IMR-90 (cell line): ENCODE data around the gene RPGRIP1L. TPM values are rescaled to one million over a fixed set of nuclear protein-coding genes. Genes with fewer than 3 reads are reported as not detected.
A peak's percentile ranks its signal among the peaks of the same experiment; 100 is the strongest.

Experiments used
- ATAC-seq: fragments of 200-7000 bp; cut with Tn5 transposase; 2 replicates; pipeline ENCODE4 v1.9.1; 2020; ENCODE audit warnings: low read depth, mild to moderate bottlenecking, moderate library complexity
- BruUV-seq: library from RNA; stranded (reverse); fragments of 400-500 nt; replicated peaks from 2 replicates; lab custom pipeline; 2021; lab: Mats Ljungman, UMichigan
- CTCF ChIA-PET: fragments of 300-600 bp; formaldehyde crosslinking; extraction: SDS; loops from one replicate; lab custom pipeline; 2021; ENCODE audit warnings: antibody characterized with exemption; lab: Yijun Ruan, JAX
- POLR2A ChIA-PET: fragments of 300-600 bp; sonication (Branson Sonifier 250); formaldehyde crosslinking; loops from one replicate; lab custom pipeline; 2022; ENCODE audit warnings: antibody characterized with exemption; ENCODE audit not compliant: unreplicated experiment; lab: Charles Lee
- DNase-seq: peaks from one replicate; pipeline ENCODE4 v3.0.0; 2013
- H2AFZ ChIP-seq: replicated peaks from 2 replicates; pipeline ENCODE3; 2013; ENCODE audit warnings: low read length, mild to moderate bottlenecking; ENCODE audit not compliant: poor library complexity
- H2AK5ac ChIP-seq: 2 replicates; pipeline ENCODE4 v1.6.1; 2013; ENCODE audit warnings: low read depth, low read length, inconsistent platforms
- H2AK9ac ChIP-seq: replicated peaks from 2 replicates; pipeline ENCODE3; 2013; ENCODE audit warnings: mild to moderate bottlenecking, low read depth, low read length, moderate library complexity; ENCODE audit not compliant: poor library complexity
- H2BK120ac ChIP-seq: 2 replicates; pipeline ENCODE4 v1.6.1; 2013; ENCODE audit warnings: low read depth, low read length, inconsistent platforms
- H2BK15ac ChIP-seq: 3 replicates; pipeline ENCODE4 v1.6.1; 2013; ENCODE audit warnings: low read depth, low read length, inconsistent platforms
- H2BK20ac ChIP-seq: 2 replicates; pipeline ENCODE4 v1.6.1; 2013; ENCODE audit warnings: low read depth, mild to moderate bottlenecking, inconsistent platforms, low read length, moderate library complexity
- H2BK5ac ChIP-seq: 2 replicates; pipeline ENCODE4 v1.6.1; 2013; ENCODE audit warnings: mild to moderate bottlenecking, low read depth, low read length, inconsistent platforms; ENCODE audit not compliant: poor library complexity, severe bottlenecking
- H3K14ac ChIP-seq: replicated peaks from 2 replicates; pipeline ENCODE4 v1.6.1; 2013; ENCODE audit warnings: low read depth, low read length, inconsistent platforms
- H3K18ac ChIP-seq: 2 replicates; pipeline ENCODE4 v1.6.1; 2013; ENCODE audit warnings: low read depth, low read length, control low read depth
- H3K23ac ChIP-seq: 2 replicates; pipeline ENCODE4 v1.6.1; 2013; ENCODE audit warnings: low read depth, low read length, inconsistent platforms
- H3K27ac ChIP-seq: 2 replicates; pipeline ENCODE4 v1.5.1; 2013; ENCODE audit warnings: mild to moderate bottlenecking, control low read depth, low read length; ENCODE audit not compliant: insufficient read depth
- H3K27me3 ChIP-seq: 2 replicates; pipeline ENCODE4 v1.6.1; 2013; ENCODE audit warnings: low read length; ENCODE audit not compliant: control insufficient read depth, insufficient read depth
- H3K36me3 ChIP-seq: 2 replicates; pipeline ENCODE4 v1.6.1; 2013; ENCODE audit warnings: low read length, mixed read lengths; ENCODE audit not compliant: control insufficient read depth, insufficient read depth
- H3K4ac ChIP-seq: 2 replicates; pipeline ENCODE4 v1.6.1; 2013; ENCODE audit warnings: low read depth, low read length, inconsistent platforms
- H3K4me1 ChIP-seq: 2 replicates; pipeline ENCODE4 v1.6.1; 2013; ENCODE audit warnings: low read length, mixed read lengths; ENCODE audit not compliant: control insufficient read depth, insufficient read depth
- H3K4me2 ChIP-seq: 2 replicates; pipeline ENCODE4 v1.6.1; 2013; ENCODE audit warnings: low read depth, mild to moderate bottlenecking, control low read depth, low read length, moderate library complexity
- H3K4me3 ChIP-seq: 2 replicates; pipeline ENCODE4 v1.5.1; 2013; ENCODE audit warnings: low read depth, mild to moderate bottlenecking, control low read depth, low read length, moderate library complexity; ENCODE audit not compliant: insufficient read depth
- H3K56ac ChIP-seq: 2 replicates; pipeline ENCODE4 v1.6.1; 2013; ENCODE audit warnings: low read length, inconsistent platforms; ENCODE audit not compliant: insufficient read depth; ENCODE audit errors: extremely low read depth
- H3K79me1 ChIP-seq, 2 experiments: 2 replicates each; pipeline ENCODE4 v1.6.1; 2013; ENCODE audit warnings: low read length in 2 of 2, inconsistent platforms in 1 of 2, low read depth in 1 of 2
- H3K9ac ChIP-seq: 2 replicates; pipeline ENCODE4 v1.6.1; 2013; ENCODE audit warnings: low read depth, low read length, control low read depth
- H3K9me1 ChIP-seq: 2 replicates; pipeline ENCODE4 v1.6.1; 2013; ENCODE audit warnings: low read length, inconsistent platforms; ENCODE audit not compliant: insufficient read depth
- H3K9me3 ChIP-seq: 2 replicates; pipeline ENCODE4 v1.6.1; 2013; ENCODE audit warnings: low read length; ENCODE audit not compliant: control insufficient read depth, insufficient read depth
- H4K20me1 ChIP-seq: 2 replicates; pipeline ENCODE4 v1.6.1; 2013; ENCODE audit warnings: low read length, inconsistent platforms; ENCODE audit not compliant: insufficient read depth
- H4K5ac ChIP-seq: 2 replicates; pipeline ENCODE4 v1.6.1; 2013; ENCODE audit warnings: mild to moderate bottlenecking, low read depth, low read length, control low read depth
- H4K8ac ChIP-seq, 2 experiments: 2 replicates each; pipeline ENCODE4 v1.6.1; 2013; ENCODE audit warnings: low read depth in 2 of 2, low read length in 2 of 2, control low read depth in 1 of 2, inconsistent platforms in 1 of 2
- H4K91ac ChIP-seq: 2 replicates; pipeline ENCODE4 v1.6.1; 2013; ENCODE audit warnings: low read depth, low read length, inconsistent platforms; ENCODE audit not compliant: insufficient read depth
- BHLHE40 ChIP-seq: fragments of 150-350 bp; IDR thresholded peaks from 2 replicates; pipeline ENCODE4 v1.6.1; 2016; ENCODE audit warnings: mild to moderate bottlenecking, low read depth, low read length
- CEBPB ChIP-seq: IDR thresholded peaks from 2 replicates; pipeline ENCODE4 v1.6.1; 2012; ENCODE audit warnings: low read depth, low read length, improper control_type of control experiment
- CHD1 ChIP-seq: IDR thresholded peaks from 2 replicates; pipeline ENCODE4 v1.6.1; 2012; ENCODE audit warnings: low read depth, low read length, improper control_type of control experiment
- CTCF ChIP-seq: conservative IDR thresholded peaks from 2 replicates; pipeline ENCODE4 v1.5.1; 2012; ENCODE audit warnings: mild to moderate bottlenecking, low read depth, low read length, improper control_type of control experiment
- ELK1 ChIP-seq: fragments of 150-350 bp; IDR thresholded peaks from 2 replicates; pipeline ENCODE4 v1.6.1; 2016; ENCODE audit warnings: low read depth, mild to moderate bottlenecking, low read length, moderate library complexity, borderline replicate concordance
- FOS ChIP-seq: fragments of 150-350 bp; IDR thresholded peaks from 2 replicates; pipeline ENCODE4 v1.6.1; 2016; ENCODE audit warnings: low read depth, low read length
- MAFK ChIP-seq: IDR thresholded peaks from 2 replicates; pipeline ENCODE4 v1.6.1; 2012; ENCODE audit warnings: low read depth, low read length, improper control_type of control experiment
- MAZ ChIP-seq: IDR thresholded peaks from 2 replicates; pipeline ENCODE4 v1.6.1; 2012; ENCODE audit warnings: low read depth, mild to moderate bottlenecking, low read length, improper control_type of control experiment, moderate library complexity, borderline replicate concordance
- MXI1 ChIP-seq: IDR thresholded peaks from 2 replicates; pipeline ENCODE4 v1.6.1; 2012; ENCODE audit warnings: low read depth, mild to moderate bottlenecking, low read length, moderate library complexity, borderline replicate concordance
- NFE2L2 ChIP-seq: fragments of 150-350 bp; IDR thresholded peaks from 2 replicates; pipeline ENCODE4 v1.6.1; 2016; ENCODE audit warnings: low read depth, mild to moderate bottlenecking, low read length
- POLR2A ChIP-seq: IDR thresholded peaks from 2 replicates; pipeline ENCODE4 v1.6.1; 2012; ENCODE audit warnings: mild to moderate bottlenecking, low read depth, low read length
- RAD21 ChIP-seq: IDR thresholded peaks from 2 replicates; pipeline ENCODE4 v1.6.1; 2012; ENCODE audit warnings: low read length, improper control_type of control experiment
- RCOR1 ChIP-seq: IDR thresholded peaks from 2 replicates; pipeline ENCODE4 v1.6.1; 2012; ENCODE audit warnings: mild to moderate bottlenecking, low read length, improper control_type of control experiment; ENCODE audit not compliant: insufficient replicate concordance
- RFX5 ChIP-seq: IDR thresholded peaks from 2 replicates; pipeline ENCODE4 v1.8.0; 2012; ENCODE audit warnings: low read depth, mild to moderate bottlenecking, low read length, moderate library complexity
- SMC3 ChIP-seq: fragments of 150-350 bp; IDR thresholded peaks from 2 replicates; pipeline ENCODE4 v1.6.1; 2016; ENCODE audit warnings: low read depth, mild to moderate bottlenecking, antibody characterized with exemption, low read length, moderate library complexity
- WGBS, 2 experiments: methylation state at CpG; one replicate each; pipeline versions ENCODE4 v1.1.5 to v1.1.7; 2013; ENCODE audit warnings: missing lambda C conversion rate in 2 of 2; ENCODE audit not compliant: insufficient read length in 1 of 2; ENCODE audit errors: extremely low coverage in 2 of 2; 5-methylcytosine and 5-hydroxymethylcytosine counted together
- dilution Hi-C: fragments of 300-500 bp; cut with HindIII; formaldehyde crosslinking; loops from one replicate; pipeline ENCODE4 v1.14.3; 2018; ENCODE audit warnings: low sequenced_read_pairs; ENCODE audit not compliant: unreplicated experiment
- in situ Hi-C: fragments of 300-500 bp; cut with MboI; formaldehyde crosslinking; loops from 3 replicates; pipeline ENCODE4 v1.14.3; 2019; ENCODE audit warnings: low sequenced_read_pairs, inconsistent platforms, mixed read lengths
- intact Hi-C: fragments of 100-400 bp; cut with micrococcal nuclease; formaldehyde crosslinking; loops from 2 replicates; pipeline ENCODE4 v1.10.0; 2022
- polyA plus RNA-seq, 3 experiments: library from polyadenylated mRNA; depleted of rRNA; stranded (reverse); fragments of >200 nt; gene quantifications; 2 replicates each; pipeline ENCODE4 v1.2.3, GENCODE V29; 2012; ENCODE audit warnings: low replicate concordance in 1 of 3
- total RNA-seq: library from RNA; depleted of rRNA; stranded (reverse); fragments of >200 nt; gene quantifications from 2 replicates; pipeline ENCODE4 v1.2.3, GENCODE V29; 2012
- TF ChIP-seq, protein P1 (sequence below): fragments of 150-350 bp; IDR thresholded peaks from 2 replicates; pipeline ENCODE4 v1.6.1; 2017; ENCODE audit warnings: mild to moderate bottlenecking, antibody characterized with exemption, low read length, low read depth

RPGRIP1L gene
- total and polyA plus RNA-seq, 2 of the 4 experiments (the other 2 are of a cell fraction), result 7.3 to 10.4 TPM

GRCh38 chr16:53730693-53731092 is 27.0 kb upstream of the RPGRIP1L start:
- Histone ChIP-seq H4K5ac (no peak overlapping the region), H3K27ac (no peak overlapping the region), H2AK9ac (no peak overlapping the region), H3K4me1 (peaks cover 11% of the 10 kb centered on the region), H4K20me1 (peaks cover 34% of the 10 kb centered on the region), H2AK5ac (no peak overlapping the region), H2BK5ac (no peak overlapping the region), H3K23ac (no peak overlapping the region), H3K79me1 (peaks cover 35 to 51% of the 10 kb centered on the region in 2 experiments), H4K91ac (no peak overlapping the region), H3K9ac (no peak overlapping the region), H3K9me3 (no peaks in the 10 kb centered on the region), H3K4ac (no peak overlapping the region), H3K27me3 (no peaks in the 10 kb centered on the region), H3K14ac (no peak overlapping the region), H3K18ac (no peak overlapping the region), H3K4me3 (no peak overlapping the region), H2BK120ac (no peak overlapping the region), H3K36me3 (no peaks in the 10 kb centered on the region), H2AFZ (no peak overlapping the region), H2BK15ac (no peak overlapping the region), H3K9me1 (peaks cover 4% of the 10 kb centered on the region), H3K56ac (no peak overlapping the region), H2BK20ac (no peak overlapping the region), H3K4me2 (no peak overlapping the region), H4K8ac (no peak overlapping the region)
- in situ Hi-C loops, result no loop called here
- peak; percentile 36 for DNase-seq
- no TSS peak for BruUV-seq
- dilution Hi-C loops, result no loop called here
- TF ChIP-seq POLR2A, result no peak
- TF ChIP-seq RCOR1, result no peak
- no peak for TF ChIP-seq RFX5
- no peak for TF ChIP-seq SMC3
- no peak for TF ChIP-seq ELK1
- no peak for TF ChIP-seq FOS
- no peak for TF ChIP-seq CTCF
- no peak for TF ChIP-seq BHLHE40
- TF ChIP-seq MXI1, result no peak
- TF ChIP-seq RAD21, result no peak
- TF ChIP-seq MAFK, result no peak
- TF ChIP-seq, protein P1, sequence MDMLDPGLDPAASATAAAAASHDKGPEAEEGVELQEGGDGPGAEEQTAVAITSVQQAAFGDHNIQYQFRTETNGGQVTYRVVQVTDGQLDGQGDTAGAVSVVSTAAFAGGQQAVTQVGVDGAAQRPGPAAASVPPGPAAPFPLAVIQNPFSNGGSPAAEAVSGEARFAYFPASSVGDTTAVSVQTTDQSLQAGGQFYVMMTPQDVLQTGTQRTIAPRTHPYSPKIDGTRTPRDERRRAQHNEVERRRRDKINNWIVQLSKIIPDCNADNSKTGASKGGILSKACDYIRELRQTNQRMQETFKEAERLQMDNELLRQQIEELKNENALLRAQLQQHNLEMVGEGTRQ, result no peak
- TF ChIP-seq MAZ, result no peak
- no peak for TF ChIP-seq CEBPB
- TF ChIP-seq NFE2L2, result no peak
- TF ChIP-seq CHD1, result no peak
- ChIA-PET POLR2A (no interaction called here), CTCF (interaction anchor here (1.2 to 1.5 kb wide), 2 partner anchors 15 to 161 kb away, joined by 3 read pairs; no protein-coding TSS in a partner anchor)
- ATAC-seq, result peak; percentile 57
- intact Hi-C loops, result no loop called here
- no CpG with 5 or more reads among the region's 3 CpGs for WGBS, 2 experiments
